Body of pancreas (tissue), 4 donors: ENCODE measurements around the gene S1PR5.
"Not testable (repeated sequence)": the region's sequence is repeated elsewhere in the genome, so short reads cannot be mapped to it uniquely, and the experiment has no call there.

Source experiments
- CTCF ChIP-seq, 7 experiments: fragments of 450-650 bp in 4 of 7; fragments of 200-600 bp in 3 of 7; sonication (generic) in 3 of 7; IDR thresholded peaks; one replicate each; pipeline ENCODE4 v1.5.1; 2016 to 2019; ENCODE audit warnings: antibody characterized with exemption in 7 of 7
- POLR2A ChIP-seq, 3 donors: fragments of 450-650 bp; IDR thresholded peaks; one replicate each; pipeline ENCODE4 v1.6.1; 2016; ENCODE audit warnings: antibody characterized with exemption in 3 of 3, mild to moderate bottlenecking in 2 of 3

GRCh38 chr19:10539016-10539415 lies 21.8 kb upstream of the S1PR5 start:
- not testable (repeated sequence) for TF ChIP-seq CTCF, POLR2A (IDR thresholded peaks at IDR 0.05)
